ENCODE data around the gene ZMYND11.
"Not testable (repeated sequence)": the region's sequence is repeated elsewhere in the genome, so short reads cannot be mapped to it uniquely, and the experiment has no call there.

Gene ZMYND11

GRCh38 chr10:260819-261429 is 125.7 kb downstream of the ZMYND11 start:
- no peak for DNase-seq

- not testable (repeated sequence) for DNase-seq
Measured at GRCh38 chr10:264160-265073, 129.2 kb downstream of the ZMYND11 start.

- DNase-seq: not testable (repeated sequence)
Measured at GRCh38 chr10:265074-265440, 129.8 kb downstream of the ZMYND11 start.

GRCh38 chr10:265816-266588 is 130.7 kb downstream of the ZMYND11 start:
- not testable (repeated sequence) for DNase-seq

GRCh38 chr10:266974-267425 is 131.7 kb downstream of the ZMYND11 start:
- DNase-seq: no peak

GRCh38 chr10:267705-268104 is 132.4 kb downstream of the ZMYND11 start:
- DNase-seq: no peak

GRCh38 chr10:269440-270074 is 134.3 kb downstream of the ZMYND11 start:
- DNase-seq: no peak

- no peak for DNase-seq
Measured at GRCh38 chr10:271201-271600, 135.9 kb downstream of the ZMYND11 start.

- DNase-seq: no peak
Measured at GRCh38 chr10:271722-272121, 136.5 kb downstream of the ZMYND11 start.

- no peak for DNase-seq
Measured at GRCh38 chr10:273088-273487, 137.8 kb downstream of the ZMYND11 start.

GRCh38 chr10:274866-275265 is 139.6 kb downstream of the ZMYND11 start:
- no peak for DNase-seq

- no peak for DNase-seq
Measured at GRCh38 chr10:275680-276079, 140.4 kb downstream of the ZMYND11 start.

- no peak for DNase-seq
Measured at GRCh38 chr10:277963-278362, 142.7 kb downstream of the ZMYND11 start.

- DNase-seq: no peak
Measured at GRCh38 chr10:278707-279106, 143.5 kb downstream of the ZMYND11 start.

GRCh38 chr10:279232-279631 is 144.0 kb downstream of the ZMYND11 start:
- no peak for DNase-seq

- DNase-seq: no peak
Measured at GRCh38 chr10:279655-280054, 144.4 kb downstream of the ZMYND11 start.

GRCh38 chr10:282294-283139 is 147.3 kb downstream of the ZMYND11 start:
- no peak for DNase-seq

GRCh38 chr10:283140-283479 is 147.9 kb downstream of the ZMYND11 start:
- no peak for DNase-seq

GRCh38 chr10:283916-284356 is 148.7 kb downstream of the ZMYND11 start:
- DNase-seq: no peak

- no peak for DNase-seq
Measured at GRCh38 chr10:285216-285615, 150.0 kb downstream of the ZMYND11 start.

GRCh38 chr10:287026-287709 is 151.9 kb downstream of the ZMYND11 start:
- no peak for DNase-seq
